Progenitor cell of endocrine pancreas (in vitro differentiated cells): ENCODE measurements around the gene ARIH2. TPM values are rescaled to one million over a fixed set of nuclear protein-coding genes. Genes with fewer than 3 reads are reported as not detected.
"Not testable (repeated sequence)": the region's sequence is repeated elsewhere in the genome, so short reads cannot be mapped to it uniquely, and the experiment has no call there.

ENCODE experiments used
- DNase-seq: peaks from one replicate; pipeline ENCODE4 v3.0.0; 2021; ENCODE audit warnings: low spot score; ENCODE audit not compliant: unreplicated experiment
- H3K27ac Mint-ChIP-seq: 2 replicates; pipeline ENCODE4 v1.8.0; 2021; ENCODE audit warnings: mild to moderate bottlenecking, moderate library complexity, mixed read lengths
- H3K27me3 Mint-ChIP-seq: 2 replicates; pipeline ENCODE4 v1.8.0; 2021; ENCODE audit warnings: mixed read lengths
- H3K36me3 Mint-ChIP-seq: 2 replicates; pipeline ENCODE4 v1.8.0; 2022; ENCODE audit warnings: mixed read lengths; ENCODE audit not compliant: insufficient read depth
- H3K4me1 Mint-ChIP-seq: 2 replicates; pipeline ENCODE4 v1.8.0; 2021; ENCODE audit warnings: low read depth, mixed read lengths
- H3K4me3 Mint-ChIP-seq: 2 replicates; pipeline ENCODE4 v1.8.0; 2021; ENCODE audit warnings: low read depth, mild to moderate bottlenecking, moderate library complexity, mixed read lengths
- H3K9me3 Mint-ChIP-seq: 2 replicates; pipeline ENCODE4 v1.8.0; 2021; ENCODE audit warnings: low read depth, mixed read lengths
- total RNA-seq: library from RNA; stranded (reverse); gene quantifications from 2 replicates; pipeline ENCODE4 v1.2.1, GENCODE V29; 2021
- TF ChIP-seq, protein P1 (sequence below): fragments of 200-600 bp; sonication (generic); IDR thresholded peaks from one replicate; pipeline ENCODE4 v1.5.0; 2021; ENCODE audit warnings: antibody characterized with exemption, mild to moderate bottlenecking; ENCODE audit not compliant: unreplicated experiment

ARIH2 gene
- total RNA-seq, 1 donor from 2014 or later, result 105 TPM

DNA sequence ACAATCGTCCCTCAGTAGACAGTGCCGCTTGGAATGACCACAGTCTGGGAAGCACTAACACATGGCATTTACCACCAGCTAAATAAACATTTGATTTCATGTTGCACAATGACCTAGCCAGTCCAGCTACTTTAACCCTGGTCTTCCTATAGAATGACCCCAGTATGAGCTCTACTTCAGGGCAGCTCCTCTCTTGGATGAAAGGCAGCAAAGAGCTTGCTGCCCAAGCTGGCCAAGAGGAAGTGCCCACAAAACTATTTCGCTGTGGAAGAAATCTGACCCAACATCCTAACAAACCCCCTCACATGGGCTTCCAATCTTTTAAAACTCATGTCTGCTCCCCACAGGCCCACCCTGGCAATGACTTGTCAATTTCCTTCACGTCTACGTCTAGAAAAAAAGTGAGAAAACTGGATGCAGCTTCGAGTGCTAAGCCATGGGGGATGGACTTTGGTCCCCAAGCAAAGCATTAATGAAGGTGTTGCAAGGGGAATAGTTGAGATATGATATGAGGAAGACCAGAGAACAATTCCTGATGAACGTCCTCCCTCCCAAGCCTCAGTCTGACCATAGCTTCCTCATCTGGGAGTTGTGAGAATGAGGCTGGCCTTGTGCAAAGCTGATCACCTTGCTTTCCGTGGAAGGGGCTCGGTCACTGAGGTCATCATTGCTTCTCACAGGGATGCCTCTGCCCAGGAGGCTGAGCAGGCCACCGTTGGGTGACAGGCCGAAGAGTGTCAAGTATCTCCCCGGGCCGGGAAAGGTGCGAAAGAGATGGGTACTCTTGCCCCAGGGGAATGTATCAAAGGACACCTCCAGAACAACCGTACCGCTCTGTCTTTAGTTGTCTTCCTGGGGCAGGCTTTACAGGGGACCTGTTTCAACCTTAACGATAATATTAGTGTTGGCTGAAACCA, 20.9 kb upstream of the ARIH2 start:
- H3K4me1 Mint-ChIP-seq, result peaks cover 15% of the 10 kb centered on the region

DNA sequence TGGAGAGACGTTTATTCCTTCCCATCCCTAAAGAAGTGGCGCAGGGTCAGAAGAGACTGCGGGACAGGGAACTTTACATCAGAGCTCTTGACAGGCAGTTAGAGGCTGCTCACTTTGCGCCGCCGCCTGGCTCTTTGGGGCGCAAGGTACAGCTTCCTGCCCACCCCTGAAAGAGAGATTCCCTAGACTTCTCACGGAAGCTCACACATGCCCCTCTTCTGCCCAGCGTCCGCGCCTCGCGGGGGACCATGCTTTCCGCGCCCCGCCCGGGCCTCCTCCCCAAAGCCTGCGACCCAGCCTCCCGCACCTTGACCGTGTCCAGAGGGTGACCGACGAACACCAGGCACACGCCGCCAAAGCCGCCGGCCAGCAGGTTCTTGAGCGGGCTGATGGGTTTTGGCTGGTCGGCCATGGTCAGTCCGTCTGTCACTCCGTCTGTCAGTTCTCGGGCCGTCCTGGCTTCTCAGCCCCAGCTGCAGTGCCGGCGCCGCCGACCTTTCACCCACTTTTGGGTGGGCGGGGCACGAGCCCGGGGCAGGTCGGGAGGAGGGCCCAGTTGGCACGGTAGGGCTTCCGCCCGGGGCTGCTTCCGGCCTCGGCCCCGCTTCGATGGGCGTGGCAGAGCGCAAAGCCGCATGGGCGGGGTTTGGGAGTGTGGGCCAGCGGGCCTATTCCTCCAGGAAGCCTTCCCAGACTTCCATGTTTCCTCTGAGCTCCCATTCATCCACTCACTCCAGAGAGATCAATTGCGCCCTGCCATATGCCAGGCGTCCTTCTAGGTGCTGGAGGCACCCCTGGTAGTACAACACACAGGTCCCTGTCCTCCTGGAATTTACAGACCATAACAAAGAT, 20.0 kb upstream of the ARIH2 start, which contains the start of gene SLC25A20:
Gene SLC25A20 (minus strand): TSS at position 500 of the 852 bp plus-strand sequence. CDS start 88 bp downstream, at position 412.
- DNase-seq, result peak; percentile 75
- Mint-ChIP-seq H3K27ac (peak within 1 kb of the TSS; percentile 94), H3K4me3 (peak within 1 kb of the TSS; percentile 90), H3K36me3 (no peaks in the 10 kb centered on the region), H3K4me1 (peaks cover 15% of the 10 kb centered on the region), H3K27me3 (no peaks in the 10 kb centered on the region), H3K9me3 (no peaks in the 10 kb centered on the region)
- TF ChIP-seq, protein P1, sequence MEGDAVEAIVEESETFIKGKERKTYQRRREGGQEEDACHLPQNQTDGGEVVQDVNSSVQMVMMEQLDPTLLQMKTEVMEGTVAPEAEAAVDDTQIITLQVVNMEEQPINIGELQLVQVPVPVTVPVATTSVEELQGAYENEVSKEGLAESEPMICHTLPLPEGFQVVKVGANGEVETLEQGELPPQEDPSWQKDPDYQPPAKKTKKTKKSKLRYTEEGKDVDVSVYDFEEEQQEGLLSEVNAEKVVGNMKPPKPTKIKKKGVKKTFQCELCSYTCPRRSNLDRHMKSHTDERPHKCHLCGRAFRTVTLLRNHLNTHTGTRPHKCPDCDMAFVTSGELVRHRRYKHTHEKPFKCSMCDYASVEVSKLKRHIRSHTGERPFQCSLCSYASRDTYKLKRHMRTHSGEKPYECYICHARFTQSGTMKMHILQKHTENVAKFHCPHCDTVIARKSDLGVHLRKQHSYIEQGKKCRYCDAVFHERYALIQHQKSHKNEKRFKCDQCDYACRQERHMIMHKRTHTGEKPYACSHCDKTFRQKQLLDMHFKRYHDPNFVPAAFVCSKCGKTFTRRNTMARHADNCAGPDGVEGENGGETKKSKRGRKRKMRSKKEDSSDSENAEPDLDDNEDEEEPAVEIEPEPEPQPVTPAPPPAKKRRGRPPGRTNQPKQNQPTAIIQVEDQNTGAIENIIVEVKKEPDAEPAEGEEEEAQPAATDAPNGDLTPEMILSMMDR, result no peak

More for the DNA sequence above, 20.9 kb upstream of the ARIH2 start:
- TF ChIP-seq, protein P1, result no peak
- Mint-ChIP-seq H3K27ac (peak overlapping the region; percentile 94), H3K4me3 (peak overlapping the region; percentile 90), H3K27me3 (no peaks in the 10 kb centered on the region), H3K9me3 (no peaks in the 10 kb centered on the region), H3K36me3 (no peaks in the 10 kb centered on the region)
- no peak for DNase-seq

DNA sequence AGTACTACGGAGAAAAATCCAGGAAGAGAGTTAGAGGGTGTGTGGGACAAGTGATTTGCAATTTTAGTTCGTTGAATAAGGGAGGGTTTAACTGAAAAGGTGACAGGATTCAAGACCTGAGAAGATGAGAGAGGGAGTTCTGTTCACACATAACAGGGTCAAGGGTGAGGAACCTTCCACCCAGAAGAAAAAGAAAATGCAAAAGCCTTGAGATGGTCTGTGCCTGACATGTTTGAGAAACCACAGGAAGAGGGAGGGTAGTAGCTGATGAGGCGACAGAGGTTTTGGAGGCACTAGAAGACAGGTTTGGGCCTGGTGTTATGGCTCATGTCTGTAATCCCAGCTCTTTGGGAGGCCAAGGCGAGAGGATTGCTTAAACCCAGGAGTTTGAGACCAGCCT, 19.4 kb upstream of the ARIH2 start:
- no peak overlapping the region for H3K27ac Mint-ChIP-seq

DNA sequence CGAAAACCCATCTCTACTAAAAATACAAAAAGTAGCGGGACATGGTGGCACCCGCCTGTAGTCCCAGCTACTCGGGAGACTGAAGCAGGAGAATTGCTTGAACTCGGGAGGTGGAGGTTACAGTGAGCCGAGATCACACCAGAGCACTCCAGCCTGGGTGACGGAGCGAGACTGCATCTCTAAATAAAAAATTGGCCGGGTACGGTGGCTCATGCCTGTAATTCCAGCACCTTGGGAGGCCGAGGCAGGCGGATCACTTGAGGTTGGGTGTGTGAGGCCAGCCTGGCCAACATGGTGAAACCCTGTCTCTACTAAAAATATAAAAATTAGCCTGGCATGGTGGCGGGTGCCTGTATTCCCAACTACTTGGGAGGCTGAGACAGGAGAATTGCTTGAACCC, 11.6 kb upstream of the ARIH2 start:
- H3K4me1 Mint-ChIP-seq, H3K36me3 Mint-ChIP-seq, H3K9me3 Mint-ChIP-seq, H3K27me3 Mint-ChIP-seq, H3K27ac Mint-ChIP-seq, H3K4me3 Mint-ChIP-seq, DNase-seq: not testable (repeated sequence)

More for the DNA sequence above, 19.4 kb upstream of the ARIH2 start:
- peaks cover 15% of the 10 kb centered on the region for H3K4me1 Mint-ChIP-seq
- H3K27me3 Mint-ChIP-seq, result no peaks in the 10 kb centered on the region
- H3K36me3 Mint-ChIP-seq, result no peaks in the 10 kb centered on the region
- peak overlapping the region; percentile 90 for H3K4me3 Mint-ChIP-seq
- DNase-seq, result no peak
- TF ChIP-seq, protein P1, result no peak
- H3K9me3 Mint-ChIP-seq, result no peaks in the 10 kb centered on the region

DNA sequence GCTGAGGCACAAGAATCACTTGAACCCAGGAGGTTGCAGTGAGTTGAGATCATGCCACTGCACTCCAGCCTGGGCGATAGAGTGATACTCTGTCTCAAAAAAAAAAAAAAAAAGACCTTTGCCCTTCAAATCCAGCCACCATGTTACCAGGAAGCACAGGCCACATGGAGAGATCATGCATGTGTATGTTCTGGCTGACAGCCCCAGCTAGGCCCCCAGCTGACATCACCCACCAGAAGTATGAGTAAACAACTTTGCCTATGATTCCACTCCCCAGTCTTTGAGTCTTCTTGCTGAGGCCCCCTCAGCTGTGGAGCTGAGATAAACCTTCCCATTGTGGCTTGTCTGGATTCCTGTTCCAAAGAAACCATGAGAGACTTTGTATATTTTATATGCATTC, 3.3 kb upstream of the ARIH2 start:
- TF ChIP-seq, protein P1, result no peak
- no peaks in the 10 kb centered on the region for H3K27me3 Mint-ChIP-seq
- peaks cover 14% of the 10 kb centered on the region for H3K4me1 Mint-ChIP-seq
- H3K9me3 Mint-ChIP-seq, result no peaks in the 10 kb centered on the region
- no peak overlapping the region for H3K27ac Mint-ChIP-seq
- no peaks in the 10 kb centered on the region for H3K36me3 Mint-ChIP-seq
- DNase-seq, result no peak
- no peak overlapping the region for H3K4me3 Mint-ChIP-seq
